Measurements from ENCODE around the gene PLD4.

The PLD4 gene

DNA sequence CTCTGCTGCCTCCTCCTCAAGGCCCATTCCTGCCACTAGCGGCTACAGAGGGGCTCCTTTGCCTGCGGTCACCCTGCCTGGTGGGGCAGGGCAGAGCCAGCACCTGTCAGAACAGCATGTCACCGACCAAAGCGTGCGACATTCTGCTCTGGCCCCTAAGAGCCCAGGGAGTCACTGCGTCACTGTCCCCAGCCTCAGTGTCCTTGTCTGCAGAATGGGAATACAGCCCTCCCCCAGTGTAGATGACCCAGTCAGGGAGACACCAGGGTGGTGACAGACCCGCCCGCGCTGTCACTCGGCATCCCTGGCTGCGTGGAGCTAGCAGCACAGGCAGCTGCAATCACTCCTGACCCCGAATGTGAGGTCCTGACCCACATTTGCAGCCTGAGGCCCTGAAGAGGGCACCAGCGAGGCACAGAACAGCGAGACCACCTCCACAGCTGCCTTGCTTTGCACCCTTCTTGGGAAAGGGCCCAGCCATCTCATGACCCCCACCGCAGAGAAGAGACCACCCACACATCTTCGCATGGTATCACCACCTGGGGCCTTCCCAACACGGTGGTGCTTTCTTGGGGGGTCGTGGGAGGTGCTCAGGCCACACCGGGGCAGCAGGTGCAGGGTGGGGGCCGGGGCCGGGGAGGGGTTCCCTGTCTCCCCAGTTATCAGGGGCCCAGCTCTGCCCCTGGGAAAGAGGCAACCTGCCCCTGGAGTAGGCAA is 51.0 kb downstream of the PLD4 start:
- DNase-seq (ENCODE audit: insufficient read length, low spot score) (no peak), FAIRE-seq (no peak)
- TF ChIP-seq POLR2A (IDR thresholded peaks at IDR 0.05; ENCODE audit: low read depth, low read length) (no peak), POLR2AphosphoS5 (IDR thresholded peaks at IDR 0.05; ENCODE audit: low read depth, low read length) (no peak), PAX5 (IDR thresholded peaks at IDR 0.05; ENCODE audit: insufficient read depth, low read length, severe bottlenecking) (no peak)

- peak; percentile 90 for DNase-seq (ENCODE audit: insufficient read length, low spot score)
- peak; percentile 97 for FAIRE-seq
- TF ChIP-seq POU2F2 (IDR thresholded peaks at IDR 0.05; ENCODE audit: low read depth, low read length), result no peak
- TF ChIP-seq POLR2A (IDR thresholded peaks at IDR 0.05; ENCODE audit: low read depth, low read length), result no peak
- TF ChIP-seq SPI1 (IDR thresholded peaks at IDR 0.05; ENCODE audit: low read depth, low read length), result no peak
- no peak for TF ChIP-seq PAX5 (IDR thresholded peaks at IDR 0.05; ENCODE audit: insufficient read depth, low read length, severe bottlenecking)
- no peak for TF ChIP-seq POLR2AphosphoS5 (IDR thresholded peaks at IDR 0.05; ENCODE audit: low read depth, low read length)
- no peak for TF ChIP-seq TAF1 (IDR thresholded peaks at IDR 0.05; ENCODE audit: low read depth, low read length)
These were observed 51.7 kb downstream of the PLD4 start for GRCh38 chr14:104976198-104977007.

DNA sequence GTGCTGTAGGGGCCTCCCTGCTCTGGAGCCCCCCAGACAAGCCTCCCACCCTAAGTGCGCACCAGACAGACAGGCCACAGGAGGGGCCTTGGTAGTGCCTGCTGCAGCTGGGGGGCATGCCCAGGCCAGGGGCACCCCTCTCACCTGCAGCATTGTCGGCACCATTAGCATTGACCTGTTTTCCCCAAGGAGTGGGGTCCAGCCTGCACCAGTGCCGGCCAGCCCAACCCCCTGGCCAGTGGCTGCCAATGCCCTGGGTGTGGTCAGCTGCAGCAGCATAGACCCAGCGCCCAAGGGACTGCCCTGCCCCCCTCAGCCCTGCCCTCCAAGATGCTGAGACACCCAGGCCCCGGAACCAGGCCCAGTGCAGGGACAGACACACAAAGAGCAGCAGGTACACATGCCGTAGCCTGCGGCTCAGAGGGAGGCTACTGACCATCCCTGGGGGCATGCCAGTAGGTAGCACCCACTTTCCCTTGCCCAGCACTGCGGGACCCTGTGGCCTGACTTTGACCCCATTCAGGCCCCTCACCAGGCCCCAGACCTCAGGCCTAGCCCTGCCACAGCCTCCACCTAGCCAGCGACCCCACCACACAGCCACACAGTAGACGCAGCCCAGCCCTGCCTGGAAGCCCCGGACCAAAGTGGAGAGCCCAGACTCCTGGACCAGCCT is 52.5 kb downstream of the PLD4 start:
- no peak for TF ChIP-seq POU2F2 (IDR thresholded peaks at IDR 0.05; ENCODE audit: low read depth, low read length)
- TF ChIP-seq TAF1 (IDR thresholded peaks at IDR 0.05; ENCODE audit: low read depth, low read length), result no peak
- no peak for TF ChIP-seq PAX5 (IDR thresholded peaks at IDR 0.05; ENCODE audit: insufficient read depth, low read length, severe bottlenecking)
- TF ChIP-seq POLR2AphosphoS5 (IDR thresholded peaks at IDR 0.05; ENCODE audit: low read depth, low read length), result no peak
- no peak for TF ChIP-seq POLR2A (IDR thresholded peaks at IDR 0.05; ENCODE audit: low read depth, low read length)
- no peak for TF ChIP-seq SPI1 (IDR thresholded peaks at IDR 0.05; ENCODE audit: low read depth, low read length)
- DNase-seq (ENCODE audit: insufficient read length, low spot score), result no peak
- FAIRE-seq, result no peak

GRCh38 chr14:104977681-104978653 is 53.3 kb downstream of the PLD4 start, which contains the start of gene AHNAK2:
Gene AHNAK2, minus strand, starts transcription at chr14:104978374. Its CDS starts 137 bp downstream, at chr14:104978237.
- no peak for TF ChIP-seq POU2F2 (IDR thresholded peaks at IDR 0.05; ENCODE audit: low read depth, low read length)
- TF ChIP-seq POLR2AphosphoS5 (IDR thresholded peaks at IDR 0.05; ENCODE audit: low read depth, low read length), result no peak
- no peak for TF ChIP-seq PAX5 (IDR thresholded peaks at IDR 0.05; ENCODE audit: insufficient read depth, low read length, severe bottlenecking)
- no peak for TF ChIP-seq TAF1 (IDR thresholded peaks at IDR 0.05; ENCODE audit: low read depth, low read length)
- no peak for TF ChIP-seq POLR2A (IDR thresholded peaks at IDR 0.05; ENCODE audit: low read depth, low read length)
- TF ChIP-seq SPI1 (IDR thresholded peaks at IDR 0.05; ENCODE audit: low read depth, low read length), result no peak
- DNase-seq (ENCODE audit: insufficient read length, low spot score) (peak; percentile 60), FAIRE-seq (peak; percentile 31)

DNA sequence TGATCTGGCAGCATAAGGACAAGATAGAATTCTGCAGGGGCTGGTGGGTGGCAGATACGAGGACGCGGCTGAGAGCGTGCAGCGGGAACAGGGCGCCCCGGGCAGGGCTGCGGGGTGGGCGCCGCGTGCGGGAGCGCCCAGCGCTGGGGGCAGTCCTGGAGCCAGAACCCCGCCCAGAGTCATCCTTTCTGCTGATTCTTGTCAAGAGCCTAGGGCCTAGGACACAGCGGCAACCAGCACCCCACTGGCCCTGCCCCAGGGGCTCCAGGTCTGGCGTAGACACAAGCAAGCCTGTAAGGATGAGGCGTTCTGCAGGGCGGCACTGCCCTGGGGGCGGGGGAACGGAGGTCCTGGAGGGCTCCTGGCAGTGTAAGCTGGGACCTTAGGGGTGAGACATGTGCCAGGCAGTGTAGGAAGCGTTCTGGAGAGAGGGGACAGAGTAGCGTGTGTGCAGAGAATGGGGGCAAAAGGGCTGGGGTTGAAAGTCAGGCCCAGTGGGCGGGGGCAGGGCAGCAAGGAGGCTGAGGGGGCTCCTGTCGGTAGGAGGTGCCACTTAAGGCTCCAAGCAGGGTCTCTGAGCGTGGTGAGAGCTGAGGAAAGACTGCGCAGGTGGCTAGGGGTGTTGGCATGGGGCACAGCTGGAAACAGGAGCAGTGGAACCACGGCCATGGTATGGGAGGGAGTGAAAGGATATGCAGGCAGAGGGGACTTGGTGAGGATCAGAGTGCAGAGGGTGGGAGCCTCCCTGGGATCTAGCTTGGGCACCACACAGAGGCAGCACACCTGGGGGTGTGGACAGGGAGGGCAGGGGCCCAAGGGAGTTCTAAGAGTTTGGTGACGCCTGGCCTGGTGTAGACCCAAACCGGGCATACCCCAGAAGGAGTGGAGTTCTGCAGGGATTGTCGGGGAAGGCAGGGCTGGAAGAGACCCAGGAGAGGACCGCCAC is 54.3 kb downstream of the PLD4 start:
- FAIRE-seq, result no peak
- TF ChIP-seq POLR2AphosphoS5 (IDR thresholded peaks at IDR 0.05; ENCODE audit: low read depth, low read length) (no peak), PAX5 (IDR thresholded peaks at IDR 0.05; ENCODE audit: insufficient read depth, low read length, severe bottlenecking) (no peak), POU2F2 (IDR thresholded peaks at IDR 0.05; ENCODE audit: low read depth, low read length) (no peak), SPI1 (IDR thresholded peaks at IDR 0.05; ENCODE audit: low read depth, low read length) (no peak), TAF1 (IDR thresholded peaks at IDR 0.05; ENCODE audit: low read depth, low read length) (no peak), POLR2A (IDR thresholded peaks at IDR 0.05; ENCODE audit: low read depth, low read length) (no peak)
- no peak for DNase-seq (ENCODE audit: insufficient read length, low spot score)

GRCh38 chr14:104979758-104980610 is 55.3 kb downstream of the PLD4 start:
- TF ChIP-seq PAX5 (IDR thresholded peaks at IDR 0.05; ENCODE audit: insufficient read depth, low read length, severe bottlenecking) (no peak), SPI1 (IDR thresholded peaks at IDR 0.05; ENCODE audit: low read depth, low read length) (no peak), POLR2AphosphoS5 (IDR thresholded peaks at IDR 0.05; ENCODE audit: low read depth, low read length) (no peak), POU2F2 (IDR thresholded peaks at IDR 0.05; ENCODE audit: low read depth, low read length) (no peak), POLR2A (IDR thresholded peaks at IDR 0.05; ENCODE audit: low read depth, low read length) (no peak), TAF1 (IDR thresholded peaks at IDR 0.05; ENCODE audit: low read depth, low read length) (no peak)
- no peak for DNase-seq (ENCODE audit: insufficient read length, low spot score)
- peak; percentile 84 for FAIRE-seq

Measured in GM12891 (cell line).